GM06990 (cell line): ENCODE data around the gene RNF13.
A peak's percentile ranks its signal among the peaks of the same experiment; 100 is the strongest.

Experiments used
- DNase-seq: peaks from one replicate; pipeline ENCODE4 v3.0.0-alpha.2; 2011; ENCODE audit not compliant: insufficient read length; ENCODE audit errors: extremely low read depth
- H3K27me3 ChIP-seq: replicated peaks from 2 replicates; pipeline ENCODE4 v1.6.0; 2011; ENCODE audit warnings: low read length; ENCODE audit not compliant: control insufficient read depth, insufficient read depth
- H3K36me3 ChIP-seq: 2 replicates; pipeline ENCODE4 v1.5.1; 2011; ENCODE audit warnings: low read length; ENCODE audit not compliant: control insufficient read depth, insufficient read depth
- H3K4me3 ChIP-seq: replicated peaks from 2 replicates; pipeline ENCODE4 v1.5.1; 2011; ENCODE audit warnings: low read depth, mild to moderate bottlenecking, control low read depth, low read length
- CTCF ChIP-seq: IDR thresholded peaks from 2 replicates; pipeline ENCODE4 v1.5.1; 2011; ENCODE audit warnings: low read length, control low read depth, mild to moderate bottlenecking, inconsistent platforms; ENCODE audit not compliant: insufficient read depth, poor library complexity, severe bottlenecking

The RNF13 gene

GRCh38 chr3:149969110-149969939 lies 156.3 kb downstream of the RNF13 start:
- no peak for DNase-seq
- H3K36me3 ChIP-seq = no peaks in the 10 kb centered on the region
- peak overlapping the region; percentile 63 for H3K4me3 ChIP-seq

GRCh38 chr3:149969940-149970715 lies 157.1 kb downstream of the RNF13 start:
- DNase-seq = peak; percentile 78
- Histone ChIP-seq H3K27me3 (no peaks in the 10 kb centered on the region; the same call in 1 of the 2 replicates), H3K4me3 (peak overlapping the region; percentile 63), H3K36me3 (no peaks in the 10 kb centered on the region)
- TF ChIP-seq CTCF = no peak

More at GRCh38 chr3:149969110-149969939, 156.3 kb downstream of the RNF13 start:
- no peaks in the 10 kb centered on the region; the same call in 1 of the 2 replicates for H3K27me3 ChIP-seq
- TF ChIP-seq CTCF = no peak

- Histone ChIP-seq H3K27me3 (no peaks in the 10 kb centered on the region; the same call in 1 of the 2 replicates), H3K36me3 (no peaks in the 10 kb centered on the region), H3K4me3 (peak within 1 kb of the TSS; percentile 63)
- TF ChIP-seq CTCF = no peak
- DNase-seq = peak; percentile 79
Observed at GRCh38 chr3:149970716-149971402, 157.8 kb downstream of the RNF13 start, which contains the start of gene PFN2. PFN2 (minus strand) TSS chr3:149970895; CDS start chr3:149970856, 39 bp downstream.

- Histone ChIP-seq H3K36me3 (no peaks in the 10 kb centered on the region), H3K4me3 (peak overlapping the region; percentile 63), H3K27me3 (no peaks in the 10 kb centered on the region; the same call in 1 of the 2 replicates)
- TF ChIP-seq CTCF = no peak
- no peak for DNase-seq
Observed at GRCh38 chr3:149971403-149972075, 158.5 kb downstream of the RNF13 start.

GRCh38 chr3:149975919-149976318 lies 162.9 kb downstream of the RNF13 start:
- Histone ChIP-seq H3K36me3 (no peaks in the 10 kb centered on the region), H3K27me3 (no peaks in the 10 kb centered on the region; the same call in 1 of the 2 replicates), H3K4me3 (no peak overlapping the region)
- no peak for DNase-seq
- TF ChIP-seq CTCF = peak; percentile 37
